Mesenchymal stem cell (in vitro differentiated cells and primary cell): ENCODE results near the gene RBM6.
"Not testable (repeated sequence)": the region's sequence is repeated elsewhere in the genome, so short reads cannot be mapped to it uniquely, and the experiment has no call there.

ENCODE experiments used
- DNase-seq: peaks from one replicate; pipeline ENCODE4 v3.0.0-alpha.2; 2013
- H2AFZ ChIP-seq: one replicate; pipeline ENCODE4 v1.6.1; 2013; ENCODE audit warnings: low read depth, mild to moderate bottlenecking, control low read depth, inconsistent platforms, low read length, moderate library complexity
- H2AK5ac ChIP-seq: 2 replicates; pipeline ENCODE4 v1.6.1; 2013; ENCODE audit warnings: low read length, moderate library complexity, mild to moderate bottlenecking, inconsistent platforms; ENCODE audit not compliant: severe bottlenecking
- H2BK120ac ChIP-seq: one replicate; pipeline ENCODE4 v1.6.1; 2013; ENCODE audit warnings: low read depth, mild to moderate bottlenecking, inconsistent platforms, low read length, moderate library complexity
- H2BK12ac ChIP-seq, 2 experiments: one replicate each; pipeline ENCODE4 v1.6.1; 2013; ENCODE audit warnings: inconsistent platforms in 2 of 2, low read length in 2 of 2, mild to moderate bottlenecking in 2 of 2, moderate library complexity in 2 of 2, control low read depth in 1 of 2
- H2BK15ac ChIP-seq: one replicate; pipeline ENCODE4 v1.6.1; 2013; ENCODE audit warnings: mild to moderate bottlenecking, low read depth, inconsistent platforms; ENCODE audit not compliant: poor library complexity, severe bottlenecking
- H2BK5ac ChIP-seq: 2 replicates; pipeline ENCODE4 v1.6.1; 2013; ENCODE audit warnings: low read depth, mild to moderate bottlenecking, low read length, control low read depth, inconsistent platforms; ENCODE audit not compliant: poor library complexity, severe bottlenecking
- H3K14ac ChIP-seq, 2 experiments: one replicate each; pipeline ENCODE4 v1.6.1; 2013; ENCODE audit warnings: inconsistent platforms in 2 of 2, low read length in 2 of 2, control low read depth in 1 of 2, mild to moderate bottlenecking in 1 of 2, moderate library complexity in 1 of 2
- H3K18ac ChIP-seq, 2 experiments: one replicate each; pipeline ENCODE4 v1.6.1; 2013; ENCODE audit warnings: inconsistent platforms in 2 of 2, low read length in 2 of 2, control low read depth in 1 of 2, low read depth in 1 of 2, mild to moderate bottlenecking in 1 of 2
- H3K23ac ChIP-seq, 2 experiments: one replicate each; pipeline ENCODE4 v1.6.1; 2013; ENCODE audit warnings: inconsistent platforms in 2 of 2, low read length in 2 of 2, mild to moderate bottlenecking in 2 of 2, moderate library complexity in 2 of 2, control low read depth in 1 of 2
- H3K27ac ChIP-seq: 2 replicates; pipeline ENCODE4 v1.5.1; 2013; ENCODE audit warnings: mild to moderate bottlenecking, moderate library complexity, low read length, control low read depth, inconsistent platforms; ENCODE audit not compliant: poor library complexity, severe bottlenecking
- H3K27me3 ChIP-seq, 2 experiments: 2 replicates each; pipeline versions ENCODE4 v1.6.1 to v1.7.0; 2013; ENCODE audit warnings: low read length in 2 of 2, mild to moderate bottlenecking in 2 of 2, moderate library complexity in 2 of 2, control low read depth in 1 of 2, inconsistent platforms in 1 of 2; ENCODE audit not compliant: control insufficient read depth in 1 of 2, insufficient read depth in 1 of 2
- H3K36me3 ChIP-seq, 2 experiments: 2 replicates each; pipeline versions ENCODE4 v1.6.1 to v1.7.0; 2013; ENCODE audit warnings: low read length in 2 of 2, control low read depth in 1 of 2, inconsistent platforms in 1 of 2, low read depth in 1 of 2, mild to moderate bottlenecking in 1 of 2; ENCODE audit not compliant: insufficient read depth in 2 of 2, control insufficient read depth in 1 of 2
- H3K4ac ChIP-seq, 2 experiments: one replicate each; pipeline ENCODE4 v1.6.1; 2013; ENCODE audit warnings: inconsistent platforms in 2 of 2, low read length in 2 of 2, mild to moderate bottlenecking in 2 of 2, moderate library complexity in 2 of 2, control low read depth in 1 of 2, low read depth in 1 of 2
- H3K4me1 ChIP-seq: 2 replicates; pipeline ENCODE4 v1.6.1; 2013; ENCODE audit warnings: low read depth, low read length, control low read depth; ENCODE audit not compliant: control insufficient read depth, insufficient read depth
- H3K4me2 ChIP-seq: 2 replicates; pipeline ENCODE4 v1.6.1; 2013; ENCODE audit warnings: low read length, mild to moderate bottlenecking, inconsistent platforms; ENCODE audit not compliant: poor library complexity, severe bottlenecking
- H3K4me3 ChIP-seq, 2 experiments: 2 replicates each; pipeline versions ENCODE4 v1.5.1 to v1.7.0; 2013; ENCODE audit warnings: low read length in 2 of 2, mild to moderate bottlenecking in 2 of 2, control low read depth in 1 of 2, low read depth in 1 of 2; ENCODE audit not compliant: insufficient read depth in 1 of 2
- H3K79me1 ChIP-seq: replicated peaks from 2 replicates; pipeline ENCODE4 v1.6.1; 2013; ENCODE audit warnings: mild to moderate bottlenecking, control low read depth, low read length, inconsistent platforms; ENCODE audit not compliant: poor library complexity, severe bottlenecking
- H3K9ac ChIP-seq: 2 replicates; pipeline ENCODE4 v1.7.0; 2013; ENCODE audit warnings: mild to moderate bottlenecking, low read length, moderate library complexity
- H3K9me3 ChIP-seq: 2 replicates; pipeline ENCODE4 v1.7.0; 2013; ENCODE audit warnings: mild to moderate bottlenecking, low read length; ENCODE audit not compliant: control insufficient read depth
- H4K8ac ChIP-seq: one replicate; pipeline ENCODE4 v1.6.1; 2013; ENCODE audit warnings: inconsistent platforms, mild to moderate bottlenecking, low read length, moderate library complexity
- H4K91ac ChIP-seq: one replicate; pipeline ENCODE4 v1.6.1; 2013; ENCODE audit warnings: mild to moderate bottlenecking, low read length, inconsistent platforms
- WGBS: methylation state at CpG from one replicate; pipeline ENCODE4 v1.1.7; 2013; ENCODE audit warnings: mixed read lengths; 5-methylcytosine and 5-hydroxymethylcytosine counted together

The RBM6 gene

GRCh38 chr3:49902511-49903345, 37.2 kb upstream of the RBM6 start:
- Histone ChIP-seq H2AK5ac (no peak overlapping the region), H3K27me3 (peaks cover 0 to 3% of the 10 kb centered on the region in 2 experiments), H3K4ac (no peak overlapping the region), H2BK15ac (no peak overlapping the region), H4K91ac (no peak overlapping the region), H3K23ac (no peak overlapping the region), H3K18ac (no peak overlapping the region), H2BK120ac (no peak overlapping the region), H3K9ac (no peak overlapping the region), H3K14ac (no peak overlapping the region), H2BK5ac (no peak overlapping the region), H3K36me3 (no peaks in the 10 kb centered on the region), H2BK12ac (no peak overlapping the region), H3K4me3 (no peak overlapping the region), H3K27ac (no peak overlapping the region), H2AFZ (no peak overlapping the region), H3K4me2 (no peak overlapping the region), H3K9me3 (no peaks in the 10 kb centered on the region), H3K4me1 (peaks cover 19% of the 10 kb centered on the region), H3K79me1 (no peaks in the 10 kb centered on the region), H4K8ac (no peak overlapping the region)
- WGBS = 96% methylated on average over 44 of the region's 44 CpGs
- no peak for DNase-seq

- Histone ChIP-seq H3K4me3 (peak within 1 kb of the TSS in 1 of 2 experiments; percentile 67), H2BK15ac (no peak within 1 kb of the TSS), H2AK5ac (no peak within 1 kb of the TSS), H3K4me1 (peaks cover 19% of the 10 kb centered on the region), H3K4ac (no peak within 1 kb of the TSS), H3K36me3 (peaks cover 0 to 3% of the 10 kb centered on the region in 2 experiments), H3K14ac (no peak within 1 kb of the TSS), H3K9me3 (no peaks in the 10 kb centered on the region), H2BK120ac (peak within 1 kb of the TSS; percentile 0), H3K79me1 (no peaks in the 10 kb centered on the region), H3K9ac (peak within 1 kb of the TSS; percentile 64), H4K91ac (no peak within 1 kb of the TSS), H2BK12ac (no peak within 1 kb of the TSS), H3K27me3 (no peaks in the 10 kb centered on the region), H3K23ac (no peak within 1 kb of the TSS), H3K4me2 (peak within 1 kb of the TSS; percentile 25), H4K8ac (peak within 1 kb of the TSS; percentile 70), H2AFZ (peak within 1 kb of the TSS; percentile 54), H3K27ac (no peak within 1 kb of the TSS), H3K18ac (peak within 1 kb of the TSS in 1 of 2 experiments; percentile 67), H2BK5ac (no peak within 1 kb of the TSS)
- peak; percentile 27 for DNase-seq
- WGBS = 43% methylated on average over 55 of the region's 65 CpGs
Observed at GRCh38 chr3:49903451-49904424, 36.2 kb upstream of the RBM6 start, which contains the start of gene MST1R. MST1R (minus strand) TSS chr3:49903873; CDS start chr3:49903609, 264 bp downstream.

GRCh38 chr3:49904448-49904847, 35.5 kb upstream of the RBM6 start:
- H2AFZ ChIP-seq, H2BK120ac ChIP-seq, H3K9me3 ChIP-seq, H4K91ac ChIP-seq, H2AK5ac ChIP-seq, H3K4ac ChIP-seq, H3K27me3 ChIP-seq, H3K4me3 ChIP-seq, H3K14ac ChIP-seq, H3K9ac ChIP-seq, DNase-seq, H3K79me1 ChIP-seq, H4K8ac ChIP-seq, H3K4me2 ChIP-seq, H2BK15ac ChIP-seq, H2BK5ac ChIP-seq, H2BK12ac ChIP-seq, H3K27ac ChIP-seq, H3K18ac ChIP-seq, H3K23ac ChIP-seq: not testable (repeated sequence)
- over 99% methylated on average over 12 of the region's 13 CpGs for WGBS
- peaks cover 7 to 10% of the 10 kb centered on the region in 2 experiments for H3K36me3 ChIP-seq
- peaks cover 19% of the 10 kb centered on the region for H3K4me1 ChIP-seq
